Type B pancreatic cell (in vitro differentiated cells): ENCODE data around the gene RALGPS1. TPM values are rescaled to one million over a fixed set of nuclear protein-coding genes. Genes with fewer than 3 reads are reported as not detected.
A peak's percentile ranks its signal among the peaks of the same experiment; 100 is the strongest.

Experiments used
- DNase-seq: peaks from one replicate; pipeline ENCODE4 v3.0.0; 2021; ENCODE audit warnings: mixed read lengths; ENCODE audit not compliant: unreplicated experiment; ENCODE audit errors: extremely low spot score
- H3K27ac Mint-ChIP-seq: 2 replicates; pipeline ENCODE4 v1.8.0; 2021; ENCODE audit warnings: mild to moderate bottlenecking, mixed read lengths
- H3K27me3 Mint-ChIP-seq: 2 replicates; pipeline ENCODE4 v1.8.0; 2021; ENCODE audit warnings: mixed read lengths
- H3K36me3 Mint-ChIP-seq: 2 replicates; pipeline ENCODE4 v1.8.0; 2021; ENCODE audit warnings: mixed read lengths
- H3K4me1 Mint-ChIP-seq: one replicate; pipeline ENCODE4 v1.8.0; 2021; ENCODE audit warnings: mixed read lengths; ENCODE audit not compliant: unreplicated experiment
- H3K4me3 Mint-ChIP-seq: 2 replicates; pipeline ENCODE4 v1.8.0; 2021; ENCODE audit warnings: mild to moderate bottlenecking, mixed read lengths
- H3K9me3 Mint-ChIP-seq: 2 replicates; pipeline ENCODE4 v1.8.0; 2021; ENCODE audit warnings: mixed read lengths
- total RNA-seq: library from RNA; stranded (reverse); gene quantifications from 2 replicates; pipeline ENCODE4 v1.2.1, GENCODE V29; 2021; ENCODE audit warnings: low replicate concordance
- TF ChIP-seq, protein P1 (sequence below): fragments of 200-600 bp; sonication (generic); conservative IDR thresholded peaks from 2 replicates; pipeline ENCODE4 v1.5.0; 2021; ENCODE audit warnings: antibody characterized with exemption, mild to moderate bottlenecking

RALGPS1 gene
- total RNA-seq, 1 donor from 2014 or later, result 16.7 TPM

DNA sequence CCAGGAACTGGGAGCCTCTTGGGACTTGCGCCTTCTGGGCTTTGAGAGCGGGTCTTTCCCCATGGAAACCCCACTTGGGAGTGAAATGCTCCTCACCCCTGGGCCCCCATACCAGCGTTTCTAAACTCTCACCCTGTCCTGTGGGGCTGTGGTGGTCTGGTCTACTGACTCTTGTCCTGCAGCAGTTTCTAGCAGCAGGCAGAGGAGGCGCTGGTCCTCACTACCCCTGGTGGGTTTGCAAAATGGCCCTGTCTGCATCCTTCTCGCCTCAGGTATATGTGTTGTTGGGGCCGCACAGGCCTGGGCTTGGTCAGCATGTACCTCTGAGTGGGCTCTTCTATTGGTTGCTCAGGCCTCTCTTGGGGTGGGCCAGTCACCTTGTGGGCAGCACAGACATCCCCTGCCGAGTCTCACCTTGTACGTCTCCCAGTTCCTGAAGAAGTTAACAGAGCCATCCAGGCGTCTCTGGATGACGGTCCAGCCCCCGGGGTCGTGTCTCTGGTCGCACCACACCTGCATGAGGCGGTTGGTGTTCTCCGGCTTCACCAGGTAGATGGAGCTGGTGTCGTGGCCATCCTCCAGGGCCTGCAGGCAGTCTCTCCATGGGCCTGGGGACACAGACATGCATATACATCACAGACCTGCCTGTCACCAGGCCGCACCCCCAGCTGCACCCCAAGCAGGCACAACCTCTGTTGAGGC is 178.9 kb downstream of the RALGPS1 start:
- H3K27ac Mint-ChIP-seq, result no peak overlapping the region
- H3K4me3 Mint-ChIP-seq, result no peak overlapping the region
- DNase-seq, result no peak
- no peaks in the 10 kb centered on the region for H3K4me1 Mint-ChIP-seq
- peaks cover 10% of the 10 kb centered on the region for H3K36me3 Mint-ChIP-seq
- H3K27me3 Mint-ChIP-seq, result no peaks in the 10 kb centered on the region
- no peaks in the 10 kb centered on the region for H3K9me3 Mint-ChIP-seq
- TF ChIP-seq, protein P1, sequence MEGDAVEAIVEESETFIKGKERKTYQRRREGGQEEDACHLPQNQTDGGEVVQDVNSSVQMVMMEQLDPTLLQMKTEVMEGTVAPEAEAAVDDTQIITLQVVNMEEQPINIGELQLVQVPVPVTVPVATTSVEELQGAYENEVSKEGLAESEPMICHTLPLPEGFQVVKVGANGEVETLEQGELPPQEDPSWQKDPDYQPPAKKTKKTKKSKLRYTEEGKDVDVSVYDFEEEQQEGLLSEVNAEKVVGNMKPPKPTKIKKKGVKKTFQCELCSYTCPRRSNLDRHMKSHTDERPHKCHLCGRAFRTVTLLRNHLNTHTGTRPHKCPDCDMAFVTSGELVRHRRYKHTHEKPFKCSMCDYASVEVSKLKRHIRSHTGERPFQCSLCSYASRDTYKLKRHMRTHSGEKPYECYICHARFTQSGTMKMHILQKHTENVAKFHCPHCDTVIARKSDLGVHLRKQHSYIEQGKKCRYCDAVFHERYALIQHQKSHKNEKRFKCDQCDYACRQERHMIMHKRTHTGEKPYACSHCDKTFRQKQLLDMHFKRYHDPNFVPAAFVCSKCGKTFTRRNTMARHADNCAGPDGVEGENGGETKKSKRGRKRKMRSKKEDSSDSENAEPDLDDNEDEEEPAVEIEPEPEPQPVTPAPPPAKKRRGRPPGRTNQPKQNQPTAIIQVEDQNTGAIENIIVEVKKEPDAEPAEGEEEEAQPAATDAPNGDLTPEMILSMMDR, result no peak

- H3K4me3 Mint-ChIP-seq, result no peak overlapping the region
Measured at GRCh38 chr9:127095411-127095810, 180.8 kb downstream of the RALGPS1 start.

DNA sequence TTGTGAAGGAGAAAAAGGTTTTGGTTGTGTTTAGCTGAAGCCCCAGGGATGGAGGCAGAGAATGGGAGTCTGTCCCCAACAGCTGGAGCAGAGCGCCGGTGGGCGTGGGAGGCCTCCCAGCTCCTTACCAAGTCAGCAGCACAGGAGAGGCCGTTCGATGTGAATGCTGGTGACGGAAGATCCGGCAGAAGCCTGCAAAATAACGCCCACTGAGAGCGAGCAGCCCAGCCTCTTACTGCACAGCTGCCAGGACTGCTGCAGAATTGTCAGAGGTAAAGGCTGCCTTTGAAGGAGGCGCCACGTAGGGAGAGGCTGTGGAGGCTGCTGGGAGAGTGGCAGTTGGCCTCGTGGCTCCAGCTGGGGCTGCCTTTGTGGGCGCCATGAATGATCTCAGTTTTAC is 181.6 kb downstream of the RALGPS1 start:
- no peak overlapping the region for H3K27ac Mint-ChIP-seq
- no peaks in the 10 kb centered on the region for H3K9me3 Mint-ChIP-seq
- H3K36me3 Mint-ChIP-seq, result peaks cover 4% of the 10 kb centered on the region
- H3K4me3 Mint-ChIP-seq, result no peak overlapping the region
- H3K27me3 Mint-ChIP-seq, result no peaks in the 10 kb centered on the region
- H3K4me1 Mint-ChIP-seq, result no peaks in the 10 kb centered on the region
- TF ChIP-seq, protein P1, result no peak
- no peak for DNase-seq

More at GRCh38 chr9:127095411-127095810, 180.8 kb downstream of the RALGPS1 start:
- Mint-ChIP-seq H3K4me1 (no peaks in the 10 kb centered on the region), H3K9me3 (no peaks in the 10 kb centered on the region), H3K27me3 (no peaks in the 10 kb centered on the region), H3K36me3 (peaks cover 7% of the 10 kb centered on the region), H3K27ac (peak overlapping the region; percentile 53)
- TF ChIP-seq, protein P1, result no peak
- DNase-seq, result no peak

GRCh38 chr9:127097683-127098082 is 183.1 kb downstream of the RALGPS1 start:
- no peak for DNase-seq
- H3K36me3 Mint-ChIP-seq, result peaks cover 4% of the 10 kb centered on the region
- H3K27ac Mint-ChIP-seq, result no peak overlapping the region
- no peaks in the 10 kb centered on the region for H3K9me3 Mint-ChIP-seq
- H3K4me3 Mint-ChIP-seq, result no peak overlapping the region
- H3K4me1 Mint-ChIP-seq, result no peaks in the 10 kb centered on the region
- H3K27me3 Mint-ChIP-seq, result no peaks in the 10 kb centered on the region
- TF ChIP-seq, protein P1, result no peak

- no peak overlapping the region for H3K4me3 Mint-ChIP-seq
- no peaks in the 10 kb centered on the region for H3K27me3 Mint-ChIP-seq
- H3K36me3 Mint-ChIP-seq, result peaks cover 8% of the 10 kb centered on the region
- DNase-seq, result no peak
- H3K27ac Mint-ChIP-seq, result no peak overlapping the region
- no peaks in the 10 kb centered on the region for H3K9me3 Mint-ChIP-seq
- no peaks in the 10 kb centered on the region for H3K4me1 Mint-ChIP-seq
- TF ChIP-seq, protein P1, result no peak
Measured at GRCh38 chr9:127098916-127099553, 184.5 kb downstream of the RALGPS1 start.
